ENCODE measurements around the gene TUBA4B. TPM values are rescaled to one million over a fixed set of nuclear protein-coding genes. Genes with fewer than 3 reads are reported as not detected.

TUBA4B gene
- total RNA-seq, 1 donor from 2014 or later, result not detected

DNA sequence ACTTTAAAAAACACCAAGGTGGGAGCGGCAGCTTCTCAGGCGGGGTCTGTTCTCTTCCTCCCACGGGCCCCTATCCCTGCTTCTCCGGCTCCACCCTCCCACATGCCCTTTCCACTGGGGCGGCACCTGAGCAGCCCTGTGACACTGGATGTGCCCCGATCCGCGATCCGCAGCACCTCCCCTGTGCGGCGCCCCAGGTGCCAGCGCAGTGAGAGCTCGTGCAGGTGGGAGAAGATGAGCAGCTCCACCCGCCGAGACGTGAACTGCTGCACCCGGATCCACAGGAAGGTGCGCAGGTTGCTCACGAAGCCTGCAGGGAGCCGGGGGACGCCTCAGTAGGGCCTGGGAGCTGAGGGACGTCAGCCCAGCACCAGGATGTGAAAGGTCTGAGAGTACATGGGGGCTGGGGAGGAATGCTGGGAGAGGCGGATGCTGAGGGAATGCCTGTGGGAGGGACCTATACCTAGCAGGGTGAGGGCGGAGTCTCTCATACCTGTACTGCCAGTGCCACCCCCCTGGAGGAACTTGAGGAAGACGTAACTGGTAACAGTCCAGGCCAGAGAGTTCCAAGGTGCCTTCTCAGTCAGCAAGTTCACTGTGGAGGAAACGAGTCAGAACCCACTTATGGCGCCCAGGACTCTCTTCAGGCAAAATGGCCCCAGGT, 37.0 kb upstream of the TUBA4B start:
- peaks cover 12% of the 10 kb centered on the region for H3K36me3 Mint-ChIP-seq (ENCODE audit: low read depth)
- H3K4me3 Mint-ChIP-seq (ENCODE audit: unreplicated experiment), result no peak overlapping the region
- DNase-seq (ENCODE audit: low spot score), result no peak
- no peaks in the 10 kb centered on the region for H3K9me3 Mint-ChIP-seq (ENCODE audit: low read depth)
- TF ChIP-seq, protein P1, sequence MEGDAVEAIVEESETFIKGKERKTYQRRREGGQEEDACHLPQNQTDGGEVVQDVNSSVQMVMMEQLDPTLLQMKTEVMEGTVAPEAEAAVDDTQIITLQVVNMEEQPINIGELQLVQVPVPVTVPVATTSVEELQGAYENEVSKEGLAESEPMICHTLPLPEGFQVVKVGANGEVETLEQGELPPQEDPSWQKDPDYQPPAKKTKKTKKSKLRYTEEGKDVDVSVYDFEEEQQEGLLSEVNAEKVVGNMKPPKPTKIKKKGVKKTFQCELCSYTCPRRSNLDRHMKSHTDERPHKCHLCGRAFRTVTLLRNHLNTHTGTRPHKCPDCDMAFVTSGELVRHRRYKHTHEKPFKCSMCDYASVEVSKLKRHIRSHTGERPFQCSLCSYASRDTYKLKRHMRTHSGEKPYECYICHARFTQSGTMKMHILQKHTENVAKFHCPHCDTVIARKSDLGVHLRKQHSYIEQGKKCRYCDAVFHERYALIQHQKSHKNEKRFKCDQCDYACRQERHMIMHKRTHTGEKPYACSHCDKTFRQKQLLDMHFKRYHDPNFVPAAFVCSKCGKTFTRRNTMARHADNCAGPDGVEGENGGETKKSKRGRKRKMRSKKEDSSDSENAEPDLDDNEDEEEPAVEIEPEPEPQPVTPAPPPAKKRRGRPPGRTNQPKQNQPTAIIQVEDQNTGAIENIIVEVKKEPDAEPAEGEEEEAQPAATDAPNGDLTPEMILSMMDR (IDR thresholded peaks at IDR 0.05), result no peak
- no peak overlapping the region for H3K27ac Mint-ChIP-seq (ENCODE audit: unreplicated experiment)
- no peaks in the 10 kb centered on the region for H3K27me3 Mint-ChIP-seq (ENCODE audit: low read depth)
- H3K4me1 Mint-ChIP-seq (ENCODE audit: low read depth), result peaks cover 28% of the 10 kb centered on the region

DNA sequence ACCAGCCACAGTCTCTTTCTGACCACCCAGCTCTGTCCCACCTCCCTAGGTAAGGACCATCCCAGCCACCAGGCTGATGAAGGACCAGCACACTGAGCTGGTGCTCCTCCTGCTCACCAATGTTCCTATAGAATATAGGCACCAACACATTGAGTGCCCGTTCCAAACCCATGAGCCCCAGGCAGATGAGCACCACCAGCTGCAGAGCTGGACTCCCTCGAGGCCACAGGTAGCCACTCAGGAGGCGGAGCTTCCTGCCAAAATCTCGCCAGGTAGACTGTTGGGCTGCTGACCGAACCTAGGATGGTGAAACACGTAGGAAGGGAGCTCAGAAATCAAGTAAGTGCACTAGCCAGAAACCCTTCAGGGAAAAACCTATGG, 36.5 kb upstream of the TUBA4B start:
- peak overlapping the region; percentile 25 for H3K4me3 Mint-ChIP-seq (ENCODE audit: unreplicated experiment)
- DNase-seq (ENCODE audit: low spot score), result no peak
- H3K9me3 Mint-ChIP-seq (ENCODE audit: low read depth), result no peaks in the 10 kb centered on the region
- peaks cover 14% of the 10 kb centered on the region for H3K36me3 Mint-ChIP-seq (ENCODE audit: low read depth)
- no peaks in the 10 kb centered on the region for H3K27me3 Mint-ChIP-seq (ENCODE audit: low read depth)
- peak overlapping the region; percentile 12 for H3K27ac Mint-ChIP-seq (ENCODE audit: unreplicated experiment)
- peaks cover 28% of the 10 kb centered on the region for H3K4me1 Mint-ChIP-seq (ENCODE audit: low read depth)
- TF ChIP-seq, protein P1 (IDR thresholded peaks at IDR 0.05), result no peak

GRCh38 chr2:219218217-219218731, 34.8 kb upstream of the TUBA4B start:
- Mint-ChIP-seq H3K4me1 (ENCODE audit: low read depth) (peaks cover 28% of the 10 kb centered on the region), H3K4me3 (ENCODE audit: unreplicated experiment) (peak overlapping the region; percentile 84), H3K9me3 (ENCODE audit: low read depth) (no peaks in the 10 kb centered on the region), H3K27ac (ENCODE audit: unreplicated experiment) (peak overlapping the region; percentile 99), H3K27me3 (ENCODE audit: low read depth) (no peaks in the 10 kb centered on the region), H3K36me3 (ENCODE audit: low read depth) (peaks cover 19% of the 10 kb centered on the region)
- no peak for DNase-seq (ENCODE audit: low spot score)
- TF ChIP-seq, protein P1 (IDR thresholded peaks at IDR 0.05), result peak; percentile 46

DNA sequence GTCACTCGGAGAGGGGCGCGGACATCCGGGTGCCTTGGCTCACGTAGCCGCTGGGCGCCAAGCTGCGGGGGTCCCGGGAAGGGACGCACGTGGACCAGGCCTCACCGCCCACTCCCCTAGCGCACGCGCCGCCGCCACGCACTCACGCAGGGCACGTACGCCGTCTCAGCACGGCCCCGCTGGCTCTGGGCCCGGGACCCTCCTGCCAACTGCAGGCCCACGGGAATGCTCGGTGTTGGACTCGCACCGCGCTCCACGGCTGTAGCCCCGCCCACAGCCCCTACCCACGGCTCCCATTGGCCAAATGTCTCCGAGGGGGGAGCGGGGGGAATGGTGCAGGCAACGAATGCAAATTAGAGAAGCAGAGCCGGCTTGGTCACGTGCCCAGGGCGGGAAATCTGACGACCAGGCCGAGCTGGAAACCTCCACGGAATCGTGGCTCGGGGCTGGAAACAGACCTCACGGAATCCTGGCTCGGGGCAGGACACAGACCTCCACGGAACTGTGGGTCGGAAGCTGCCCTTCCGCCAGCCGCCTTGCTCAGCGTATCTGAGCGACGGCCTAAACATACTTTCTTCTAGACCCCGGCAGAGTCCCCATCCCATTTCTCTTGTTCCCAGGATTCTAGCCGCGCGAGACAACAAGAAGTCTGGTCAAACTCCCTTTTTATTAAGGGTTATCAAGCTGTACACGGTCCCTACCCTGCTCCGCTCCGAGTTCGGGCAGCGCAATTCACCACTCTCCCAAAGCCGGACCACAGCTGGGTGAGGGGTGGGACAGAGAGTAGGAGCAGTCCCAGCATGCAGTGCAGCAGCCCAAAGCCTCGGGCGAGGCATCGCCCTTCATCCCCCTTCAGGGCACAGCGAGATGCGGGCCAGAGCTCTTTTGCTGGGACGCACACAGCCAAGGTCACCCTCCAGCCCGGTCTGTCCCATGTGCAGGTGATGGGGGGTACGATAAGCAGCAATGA, 34.0 kb upstream of the TUBA4B start, which contains the start of gene ABCB6:
ABCB6 (minus strand) TSS at position 227 of the 970 bp plus-strand sequence. CDS start 285 bp downstream, outside the sequence.
- peaks cover 28% of the 10 kb centered on the region for H3K4me1 Mint-ChIP-seq (ENCODE audit: low read depth)
- no peaks in the 10 kb centered on the region for H3K27me3 Mint-ChIP-seq (ENCODE audit: low read depth)
- TF ChIP-seq, protein P1 (IDR thresholded peaks at IDR 0.05), result no peak
- H3K9me3 Mint-ChIP-seq (ENCODE audit: low read depth), result no peaks in the 10 kb centered on the region
- peak; percentile 97 for DNase-seq (ENCODE audit: low spot score)
- H3K27ac Mint-ChIP-seq (ENCODE audit: unreplicated experiment), result peak within 1 kb of the TSS; percentile 99
- H3K36me3 Mint-ChIP-seq (ENCODE audit: low read depth), result peaks cover 18% of the 10 kb centered on the region
- peak within 1 kb of the TSS; percentile 84 for H3K4me3 Mint-ChIP-seq (ENCODE audit: unreplicated experiment)

Data from chondrocyte (in vitro differentiated cells).